GM13977 (cell line): ENCODE results near the gene SCAI.
"Not testable (repeated sequence)": the region's sequence is repeated elsewhere in the genome, so short reads cannot be mapped to it uniquely, and the experiment has no call there.

Source experiments
- DNase-seq: peaks from one replicate; pipeline ENCODE4 v3.0.0; 2012; ENCODE audit warnings: low spot score
- in situ Hi-C: fragments of 300-500 bp; cut with MboI; formaldehyde crosslinking; loops from one replicate; pipeline ENCODE4 v1.12.0; 2022; ENCODE audit warnings: low sequenced_read_pairs, low pct_unique_long_range_greater_than_20kb, mixed read lengths, inconsistent platforms; ENCODE audit not compliant: unreplicated experiment
- TF ChIP-seq, protein P1 (sequence below): IDR thresholded peaks from 2 replicates; pipeline ENCODE4 v1.5.1; 2012; ENCODE audit warnings: mild to moderate bottlenecking, control low read depth; ENCODE audit not compliant: insufficient read depth; ENCODE audit errors: extremely low read depth, missing control alignments

Gene SCAI

DNA sequence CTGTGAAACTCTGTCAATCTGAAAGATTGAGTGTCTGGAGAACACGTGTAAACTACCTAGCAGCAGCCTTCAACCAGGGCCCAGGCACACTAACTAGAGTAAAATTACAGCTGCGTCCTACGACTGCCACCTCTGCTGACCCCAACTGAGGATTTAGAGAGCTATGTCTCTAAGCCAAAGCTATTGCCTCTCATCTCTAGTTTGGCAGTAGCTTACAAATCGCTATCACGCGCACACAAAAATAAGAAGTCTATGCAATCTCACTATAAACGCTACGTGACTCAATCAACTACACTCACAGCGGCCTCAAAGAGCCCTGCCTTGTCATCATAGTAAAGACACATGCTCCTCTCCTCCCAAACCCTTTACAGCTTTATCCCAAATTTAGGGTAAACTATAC, 37.5 kb upstream of the SCAI start:
- in situ Hi-C loops: no loop called here
- no peak for DNase-seq
- TF ChIP-seq, protein P1, sequence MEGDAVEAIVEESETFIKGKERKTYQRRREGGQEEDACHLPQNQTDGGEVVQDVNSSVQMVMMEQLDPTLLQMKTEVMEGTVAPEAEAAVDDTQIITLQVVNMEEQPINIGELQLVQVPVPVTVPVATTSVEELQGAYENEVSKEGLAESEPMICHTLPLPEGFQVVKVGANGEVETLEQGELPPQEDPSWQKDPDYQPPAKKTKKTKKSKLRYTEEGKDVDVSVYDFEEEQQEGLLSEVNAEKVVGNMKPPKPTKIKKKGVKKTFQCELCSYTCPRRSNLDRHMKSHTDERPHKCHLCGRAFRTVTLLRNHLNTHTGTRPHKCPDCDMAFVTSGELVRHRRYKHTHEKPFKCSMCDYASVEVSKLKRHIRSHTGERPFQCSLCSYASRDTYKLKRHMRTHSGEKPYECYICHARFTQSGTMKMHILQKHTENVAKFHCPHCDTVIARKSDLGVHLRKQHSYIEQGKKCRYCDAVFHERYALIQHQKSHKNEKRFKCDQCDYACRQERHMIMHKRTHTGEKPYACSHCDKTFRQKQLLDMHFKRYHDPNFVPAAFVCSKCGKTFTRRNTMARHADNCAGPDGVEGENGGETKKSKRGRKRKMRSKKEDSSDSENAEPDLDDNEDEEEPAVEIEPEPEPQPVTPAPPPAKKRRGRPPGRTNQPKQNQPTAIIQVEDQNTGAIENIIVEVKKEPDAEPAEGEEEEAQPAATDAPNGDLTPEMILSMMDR: no peak

- in situ Hi-C loops, DNase-seq: not testable (repeated sequence)
Measured at GRCh38 chr9:125179776-125180175, 36.4 kb upstream of the SCAI start.

DNA sequence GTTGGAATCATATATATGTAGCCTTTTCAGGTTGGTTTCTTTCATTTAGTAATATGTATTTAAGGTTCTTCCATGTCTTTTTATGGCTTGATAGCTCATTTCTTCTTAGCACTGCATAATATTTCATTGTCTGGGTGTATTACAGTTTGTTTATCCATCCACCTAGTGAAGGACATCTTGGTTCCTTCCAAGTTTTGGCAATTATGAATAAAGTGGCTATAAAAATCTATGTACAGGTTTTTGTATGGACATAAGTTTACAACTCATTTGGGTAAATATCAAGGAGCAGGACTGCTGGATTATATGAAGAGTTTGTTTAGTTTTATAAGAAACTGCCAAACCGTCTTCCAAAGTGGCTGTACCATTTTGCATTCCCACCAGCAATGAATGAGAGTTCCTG, 34.6 kb upstream of the SCAI start:
- in situ Hi-C loops: no loop called here
- no peak for DNase-seq
- TF ChIP-seq, protein P1: no peak

- in situ Hi-C loops: no loop called here
- TF ChIP-seq, protein P1: no peak
Measured at GRCh38 chr9:125176636-125177035, 33.3 kb upstream of the SCAI start.

GRCh38 chr9:125172031-125172755, 28.9 kb upstream of the SCAI start:
- in situ Hi-C loops: no loop called here
- TF ChIP-seq, protein P1: no peak
- no peak for DNase-seq

More at GRCh38 chr9:125176636-125177035, 33.3 kb upstream of the SCAI start:
- DNase-seq: no peak

DNA sequence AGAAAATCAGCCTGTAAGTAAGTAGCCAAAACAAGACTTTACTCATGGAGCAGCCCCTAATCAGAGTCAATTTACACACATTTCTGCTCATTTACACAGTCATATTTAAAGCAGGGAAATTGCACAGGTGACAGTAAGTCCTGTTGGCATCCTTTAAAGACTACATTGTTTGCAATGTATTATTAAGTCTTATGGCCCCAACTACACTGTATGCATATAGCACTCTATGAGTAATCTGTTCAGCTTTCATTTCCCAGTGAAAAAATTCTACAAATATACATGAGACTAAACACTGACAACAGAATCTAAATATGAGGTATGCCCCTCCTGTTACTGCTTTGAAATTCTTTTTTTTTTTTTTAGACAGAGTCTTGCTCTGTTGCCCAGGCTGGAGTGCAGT, 26.6 kb upstream of the SCAI start:
- no peak for DNase-seq
- in situ Hi-C loops: no loop called here

DNA sequence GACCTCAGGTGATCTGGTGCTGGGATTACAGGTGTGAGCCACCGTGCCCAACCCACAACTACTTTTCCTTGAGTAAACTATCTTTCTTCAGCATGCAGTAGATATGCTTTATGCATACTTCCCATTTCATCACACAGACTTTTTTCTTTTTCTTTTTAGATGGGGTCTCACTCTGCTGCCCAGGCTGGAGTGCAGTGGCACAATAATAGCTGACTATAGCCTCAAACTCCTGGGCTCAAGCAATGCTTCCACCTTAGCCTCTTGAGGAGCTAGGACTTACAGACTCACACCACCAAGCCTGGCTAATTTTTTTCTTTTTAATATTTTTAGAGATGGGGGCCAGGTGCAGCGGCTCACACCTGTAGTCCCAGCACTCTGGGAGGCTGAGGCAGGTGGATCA, 23.4 kb upstream of the SCAI start:
- in situ Hi-C loops: no loop called here
- TF ChIP-seq, protein P1: no peak

More for the DNA sequence above, 26.6 kb upstream of the SCAI start:
- TF ChIP-seq, protein P1: no peak

DNA sequence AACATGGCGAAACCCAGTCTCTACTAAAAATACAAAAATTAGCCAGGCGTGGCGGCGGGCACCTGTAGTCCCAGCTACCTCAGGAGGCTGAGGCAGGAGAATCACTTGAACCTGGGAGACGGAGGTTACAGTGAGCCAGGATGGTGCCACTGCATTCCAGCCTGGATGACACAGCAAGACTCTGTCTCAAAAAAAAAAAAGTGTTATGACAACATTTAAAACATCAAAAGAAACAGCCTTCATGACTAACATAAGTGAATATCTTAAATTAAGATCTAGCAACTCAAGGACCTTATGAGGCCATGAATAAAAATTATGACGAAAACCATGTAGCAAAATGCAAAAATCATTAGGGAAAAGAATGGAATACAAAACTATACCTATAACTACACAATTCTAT, 19.6 kb upstream of the SCAI start:
- in situ Hi-C loops, DNase-seq: not testable (repeated sequence)

More for the DNA sequence above, 23.4 kb upstream of the SCAI start:
- no peak for DNase-seq
